ENCODE measurements around the gene JAGN1. TPM values are rescaled to one million over a fixed set of nuclear protein-coding genes. Genes with fewer than 3 reads are reported as not detected.

JAGN1 gene
- polyA plus RNA-seq, 1 donor (not counting 4 experiments of a cell fraction or from before 2014, with no cell fraction given) = 48.0 TPM

- dilution Hi-C loops (cut with MboI; ENCODE audit: extremely low pct_ligation_motif_present, low sequenced_read_pairs) = no loop called here
- H3K4me2 ChIP-seq (ENCODE audit: control insufficient read depth, extremely low read depth, insufficient read depth, low read depth, low read length) = no peak overlapping the region
- DNase-seq (ENCODE audit: low read depth, low spot score) (no peak), FAIRE-seq (no peak)
- H3K9me1 ChIP-seq (ENCODE audit: control insufficient read depth, extremely low read depth, insufficient read depth, low read length) = no peaks in the 10 kb centered on the region
- no peak overlapping the region for H3K9ac ChIP-seq (ENCODE audit: control insufficient read depth, extremely low read depth, insufficient read depth, low read length)
- no peak overlapping the region for H2AFZ ChIP-seq (ENCODE audit: control insufficient read depth, low read length)
- no peaks in the 10 kb centered on the region for H4K20me1 ChIP-seq (ENCODE audit: control insufficient read depth, extremely low read depth, insufficient read depth, low read length)
- H3K79me2 ChIP-seq (ENCODE audit: control insufficient read depth, insufficient read depth, low read length) = no peaks in the 10 kb centered on the region
- no peaks in the 10 kb centered on the region for H3K4me1 ChIP-seq (ENCODE audit: control insufficient read depth, extremely low read depth, insufficient read depth, low read length)
- H3K9me3 ChIP-seq (ENCODE audit: control insufficient read depth, low read depth, low read length) = no peaks in the 10 kb centered on the region
- H3K27me3 ChIP-seq (ENCODE audit: control insufficient read depth, extremely low read depth, insufficient read depth, low read length) = no peaks in the 10 kb centered on the region
- H3K4me3 ChIP-seq (ENCODE audit: control insufficient read depth in 2 of 3, extremely low read depth in 1 of 3, insufficient read depth in 2 of 3, low read depth in 1 of 3, low read length in 3 of 3) = no peak overlapping the region
- TF ChIP-seq CTCF (optimal IDR thresholded peaks at IDR 0.05 in 1 of 3, IDR thresholded peaks at IDR 0.05 in 1 of 3, conservative IDR thresholded peaks at IDR 0.05 in 1 of 3; ENCODE audit: extremely low read depth in 1 of 3, insufficient read depth in 2 of 3, low read length in 3 of 3) (no peak), EZH2 (IDR thresholded peaks at IDR 0.05; ENCODE audit: low read length) (no peak)
- no peak overlapping the region for H3K27ac ChIP-seq (ENCODE audit: control insufficient read depth, insufficient read depth, low read length)
- H3K36me3 ChIP-seq (ENCODE audit: control insufficient read depth in 2 of 2, extremely low read depth in 1 of 2, insufficient read depth in 2 of 2, low read length in 2 of 2) = no peaks in the 10 kb centered on the region
These were observed 34.8 kb upstream of the JAGN1 start for GRCh38 chr3:9855594-9855993.

- Histone ChIP-seq H3K4me1 (ENCODE audit: control insufficient read depth, extremely low read depth, insufficient read depth, low read length) (no peaks in the 10 kb centered on the region), H3K4me2 (ENCODE audit: control insufficient read depth, extremely low read depth, insufficient read depth, low read depth, low read length) (no peak overlapping the region), H2AFZ (ENCODE audit: control insufficient read depth, low read length) (no peak overlapping the region), H3K36me3 (ENCODE audit: control insufficient read depth in 2 of 2, extremely low read depth in 1 of 2, insufficient read depth in 2 of 2, low read length in 2 of 2) (no peaks in the 10 kb centered on the region), H3K4me3 (ENCODE audit: control insufficient read depth in 2 of 3, extremely low read depth in 1 of 3, insufficient read depth in 2 of 3, low read depth in 1 of 3, low read length in 3 of 3) (no peak overlapping the region), H3K27ac (ENCODE audit: control insufficient read depth, insufficient read depth, low read length) (no peak overlapping the region), H3K27me3 (ENCODE audit: control insufficient read depth, extremely low read depth, insufficient read depth, low read length) (no peaks in the 10 kb centered on the region), H4K20me1 (ENCODE audit: control insufficient read depth, extremely low read depth, insufficient read depth, low read length) (no peaks in the 10 kb centered on the region), H3K9ac (ENCODE audit: control insufficient read depth, extremely low read depth, insufficient read depth, low read length) (no peak overlapping the region), H3K79me2 (ENCODE audit: control insufficient read depth, insufficient read depth, low read length) (no peaks in the 10 kb centered on the region), H3K9me1 (ENCODE audit: control insufficient read depth, extremely low read depth, insufficient read depth, low read length) (no peaks in the 10 kb centered on the region), H3K9me3 (ENCODE audit: control insufficient read depth, low read depth, low read length) (no peaks in the 10 kb centered on the region)
- TF ChIP-seq EZH2 (IDR thresholded peaks at IDR 0.05; ENCODE audit: low read length) = no peak
- no peak for TF ChIP-seq CTCF (optimal IDR thresholded peaks at IDR 0.05 in 1 of 3, IDR thresholded peaks at IDR 0.05 in 1 of 3, conservative IDR thresholded peaks at IDR 0.05 in 1 of 3; ENCODE audit: extremely low read depth in 1 of 3, insufficient read depth in 2 of 3, low read length in 3 of 3)
- FAIRE-seq (no peak), DNase-seq (ENCODE audit: low read depth, low spot score) (no peak)
- dilution Hi-C loops (cut with MboI; ENCODE audit: extremely low pct_ligation_motif_present, low sequenced_read_pairs) = no loop called here
These were observed 30.8 kb upstream of the JAGN1 start for GRCh38 chr3:9859530-9860025.

All from keratinocyte (primary cell).